Naive thymus-derived CD4-positive, alpha-beta T cell (primary cell): ENCODE results near the gene MAP3K12. TPM values are rescaled to one million over a fixed set of nuclear protein-coding genes. Genes with fewer than 3 reads are reported as not detected.
"Not testable (repeated sequence)": the region's sequence is repeated elsewhere in the genome, so short reads cannot be mapped to it uniquely, and the experiment has no call there.

Source experiments
- ATAC-seq: fragments of 150-1000 bp; cut with Tn5 transposase; 2 replicates; pipeline ENCODE4 v1.10.0; 2021; ENCODE audit warnings: mild to moderate bottlenecking, moderate library complexity
- CTCF ChIA-PET: fragments of 350-600 bp; sonication (Branson Sonifier 250); formaldehyde crosslinking; loops from one replicate; lab custom pipeline; 2021; ENCODE audit warnings: antibody characterized with exemption; lab: Charles Lee
- POLR2A ChIA-PET: fragments of 350-600 bp; sonication (Branson Sonifier 250); formaldehyde crosslinking; loops from one replicate; lab custom pipeline; 2021; ENCODE audit warnings: antibody characterized with exemption, inconsistent platforms; lab: Charles Lee
- DNase-seq, 9 donors: peaks; one replicate each; pipeline versions ENCODE4 v3.0.0 to v3.0.0-alpha.2; 2020 to 2022; ENCODE audit warnings: mixed read lengths in 1 of 9
- H3K27ac ChIP-seq: one replicate; pipeline ENCODE4 v1.7.0; 2013; ENCODE audit warnings: mild to moderate bottlenecking, low read depth, low read length, moderate library complexity
- H3K27me3 ChIP-seq, 2 donors: one replicate each; pipeline ENCODE4 v1.7.0; 2013; ENCODE audit warnings: low read length in 2 of 2, mild to moderate bottlenecking in 2 of 2, moderate library complexity in 2 of 2; ENCODE audit not compliant: control insufficient read depth in 2 of 2, insufficient read depth in 2 of 2
- H3K36me3 ChIP-seq, 3 experiments: 1 replicate in 2 of 3; 2 replicates in 1 of 3; pipeline ENCODE4 v1.7.0; 2013; ENCODE audit warnings: low read length in 3 of 3, mild to moderate bottlenecking in 3 of 3, moderate library complexity in 1 of 3; ENCODE audit not compliant: insufficient read depth in 3 of 3, control insufficient read depth in 2 of 3
- H3K4me1 ChIP-seq, 2 donors: one replicate each; pipeline ENCODE4 v1.7.0; 2013; ENCODE audit warnings: low read length in 2 of 2, mild to moderate bottlenecking in 2 of 2, moderate library complexity in 1 of 2; ENCODE audit not compliant: control insufficient read depth in 2 of 2, insufficient read depth in 2 of 2
- H3K4me3 ChIP-seq: 2 replicates; pipeline ENCODE4 v1.7.0; 2013; ENCODE audit warnings: mild to moderate bottlenecking, low read length
- H3K9me3 ChIP-seq, 3 experiments: 1 replicate in 2 of 3; 2 replicates in 1 of 3; pipeline ENCODE4 v1.7.0; 2013; ENCODE audit warnings: low read length in 3 of 3; ENCODE audit not compliant: control insufficient read depth in 2 of 3
- H3K27ac Mint-ChIP-seq, 9 donors: one replicate each; pipeline ENCODE4 v1.8.0; 2020 to 2022; ENCODE audit warnings: mixed read lengths in 9 of 9, mild to moderate bottlenecking in 8 of 9, moderate library complexity in 5 of 9, inconsistent platforms in 2 of 9
- H3K27me3 Mint-ChIP-seq, 5 donors: one replicate each; pipeline ENCODE4 v1.8.0; 2021 to 2022; ENCODE audit warnings: mixed read lengths in 5 of 5, mild to moderate bottlenecking in 1 of 5
- H3K36me3 Mint-ChIP-seq, 5 donors: one replicate each; pipeline ENCODE4 v1.8.0; 2020 to 2022; ENCODE audit warnings: mixed read lengths in 5 of 5, mild to moderate bottlenecking in 3 of 5, inconsistent platforms in 1 of 5
- H3K4me1 Mint-ChIP-seq, 7 donors: one replicate each; pipeline ENCODE4 v1.8.0; 2020 to 2022; ENCODE audit warnings: mixed read lengths in 7 of 7, mild to moderate bottlenecking in 3 of 7, inconsistent platforms in 1 of 7
- H3K4me3 Mint-ChIP-seq, 10 donors: one replicate each; pipeline ENCODE4 v1.8.0; 2020 to 2022; ENCODE audit warnings: mild to moderate bottlenecking in 10 of 10, mixed read lengths in 10 of 10, moderate library complexity in 6 of 10, inconsistent platforms in 2 of 10
- H3K9me3 Mint-ChIP-seq, 11 donors: one replicate each; pipeline ENCODE4 v1.8.0; 2020 to 2022; ENCODE audit warnings: mixed read lengths in 11 of 11, mild to moderate bottlenecking in 4 of 11, inconsistent platforms in 1 of 11, moderate library complexity in 1 of 11
- intact Hi-C, 2 donors: fragments of 100-400 bp; cut with micrococcal nuclease; formaldehyde crosslinking; loops; one replicate each; pipeline ENCODE4 v1.15.1; 2023
- polyA plus RNA-seq, 2 donors: library from polyadenylated mRNA; unstranded; fragments of 300-500 nt; fragmentation: Illumina TruSeq; gene quantifications; one replicate each; pipeline ENCODE4 v1.2.3, GENCODE V29; 2021
- total RNA-seq, 6 experiments: library from RNA in 5 of 6; stranded (reverse) in 5 of 6; gene quantifications; 1 replicate in 5 of 6; 2 replicates in 1 of 6; pipeline ENCODE4 v1.2.3 and lab custom pipeline; 2021 to 2026

Gene MAP3K12, protein sequence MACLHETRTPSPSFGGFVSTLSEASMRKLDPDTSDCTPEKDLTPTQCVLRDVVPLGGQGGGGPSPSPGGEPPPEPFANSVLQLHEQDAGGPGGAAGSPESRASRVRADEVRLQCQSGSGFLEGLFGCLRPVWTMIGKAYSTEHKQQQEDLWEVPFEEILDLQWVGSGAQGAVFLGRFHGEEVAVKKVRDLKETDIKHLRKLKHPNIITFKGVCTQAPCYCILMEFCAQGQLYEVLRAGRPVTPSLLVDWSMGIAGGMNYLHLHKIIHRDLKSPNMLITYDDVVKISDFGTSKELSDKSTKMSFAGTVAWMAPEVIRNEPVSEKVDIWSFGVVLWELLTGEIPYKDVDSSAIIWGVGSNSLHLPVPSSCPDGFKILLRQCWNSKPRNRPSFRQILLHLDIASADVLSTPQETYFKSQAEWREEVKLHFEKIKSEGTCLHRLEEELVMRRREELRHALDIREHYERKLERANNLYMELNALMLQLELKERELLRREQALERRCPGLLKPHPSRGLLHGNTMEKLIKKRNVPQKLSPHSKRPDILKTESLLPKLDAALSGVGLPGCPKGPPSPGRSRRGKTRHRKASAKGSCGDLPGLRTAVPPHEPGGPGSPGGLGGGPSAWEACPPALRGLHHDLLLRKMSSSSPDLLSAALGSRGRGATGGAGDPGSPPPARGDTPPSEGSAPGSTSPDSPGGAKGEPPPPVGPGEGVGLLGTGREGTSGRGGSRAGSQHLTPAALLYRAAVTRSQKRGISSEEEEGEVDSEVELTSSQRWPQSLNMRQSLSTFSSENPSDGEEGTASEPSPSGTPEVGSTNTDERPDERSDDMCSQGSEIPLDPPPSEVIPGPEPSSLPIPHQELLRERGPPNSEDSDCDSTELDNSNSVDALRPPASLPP
- total RNA-seq, result 10 to 100 TPM; 21.8 to 29.7 (median 23.0) TPM
- 1 to 10 TPM; 4.9 to 6.6 TPM for polyA plus RNA-seq
- 44.0 reads per million, percentile 68 among the genes with 10 or more reads in this experiment for total RNA-seq (lab: John Stamatoyannopoulos, UW)

DNA sequence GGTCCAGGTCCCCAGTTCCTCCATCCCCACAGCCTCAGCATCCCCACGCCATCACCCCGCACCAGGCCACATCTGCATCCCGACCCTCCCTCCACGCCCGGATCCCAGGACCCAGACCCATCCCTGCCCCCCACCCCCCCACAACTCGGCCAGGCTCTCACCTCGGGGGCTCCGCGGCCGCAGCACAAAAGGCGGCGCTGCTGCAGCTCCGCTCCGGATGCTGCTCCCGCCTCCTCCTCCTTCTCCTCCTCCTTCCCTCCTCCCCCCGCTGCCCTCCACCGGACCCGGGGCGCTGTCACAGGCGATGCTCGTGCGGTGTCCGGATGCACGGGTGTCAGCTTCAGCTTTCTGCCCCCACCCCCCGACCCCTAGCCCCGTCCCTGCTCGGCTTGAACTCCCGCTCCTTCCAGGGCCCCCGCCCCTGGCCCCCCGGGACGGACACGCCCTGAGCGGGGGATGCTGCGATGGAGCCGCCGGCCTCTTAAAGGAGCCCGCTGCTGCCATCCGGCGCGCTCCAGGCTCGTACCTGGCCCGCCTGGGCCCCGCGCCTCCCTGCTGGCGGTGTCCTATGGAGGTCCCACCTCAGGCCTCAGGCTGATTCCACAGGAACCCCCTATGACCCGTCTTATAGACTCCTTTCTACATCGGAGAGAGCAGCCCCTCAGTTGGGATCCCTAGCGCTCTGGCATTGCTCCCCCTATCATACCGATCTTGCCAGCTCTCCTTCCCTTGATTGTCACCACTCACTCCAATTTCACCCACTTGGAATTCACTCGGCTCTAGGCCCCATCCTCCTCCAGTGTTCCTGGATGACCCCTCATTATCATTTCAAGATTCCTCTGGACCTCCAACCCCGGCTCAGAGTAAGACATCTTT is at the start of gene MAP3K12:
MAP3K12 (minus strand) TSS at position 193 of the 876 bp plus-strand sequence. CDS start 12,067 bp downstream, outside the sequence.
- ChIA-PET CTCF (interaction anchor here (0.9 to 1.6 kb wide), 4 partner anchors 9 to 48 kb away, joined by 3 to 8 read pairs (median 6); no protein-coding TSS in a partner anchor), POLR2A (interaction anchor here (0.6 to 5.9 kb wide), 16 partner anchors 8 to 340 kb away, joined by 3 to 47 read pairs (median 6); partner anchors contain the start of genes PFDN5, PRR13 and SP1)
- Mint-ChIP-seq H3K27me3 (no peaks in the 10 kb centered on the region), H3K27ac (peak within 1 kb of the TSS; percentile 87 to 100 (median 97)), H3K36me3 (peaks cover 0 to 5% (median 0%) of the 10 kb centered on the region in 5 donors), H3K9me3 (no peaks in the 10 kb centered on the region), H3K4me3 (peak within 1 kb of the TSS; percentile 86 to 96 (median 92)), H3K4me1 (peaks cover 15 to 61% (median 46%) of the 10 kb centered on the region in 7 donors)
- intact Hi-C loops, result loop anchor here (1.0 to 10.0 kb wide), 13 partner anchors 9 to 781 kb away; partner anchors contain the start of genes AAAS (in 1 of the 2), ATF7 (in 1 of the 2), ATP5MC2 (in 1 of the 2) and CALCOCO1 (in 1 of the 2)
- ATAC-seq (no peak), DNase-seq (peak; percentile 43 to 77 (median 61))
- no peaks in the 10 kb centered on the region for H3K27me3 ChIP-seq
- H3K27ac ChIP-seq, result peak within 1 kb of the TSS; percentile 98
- H3K4me1 ChIP-seq, result peaks cover 27% of the 10 kb centered on the region in 2 donors
- H3K36me3 ChIP-seq, result peaks cover 0 to 14% (median 0%) of the 10 kb centered on the region in 3 experiments
- no peaks in the 10 kb centered on the region for H3K9me3 ChIP-seq
- H3K4me3 ChIP-seq, result peak within 1 kb of the TSS; percentile 84

DNA sequence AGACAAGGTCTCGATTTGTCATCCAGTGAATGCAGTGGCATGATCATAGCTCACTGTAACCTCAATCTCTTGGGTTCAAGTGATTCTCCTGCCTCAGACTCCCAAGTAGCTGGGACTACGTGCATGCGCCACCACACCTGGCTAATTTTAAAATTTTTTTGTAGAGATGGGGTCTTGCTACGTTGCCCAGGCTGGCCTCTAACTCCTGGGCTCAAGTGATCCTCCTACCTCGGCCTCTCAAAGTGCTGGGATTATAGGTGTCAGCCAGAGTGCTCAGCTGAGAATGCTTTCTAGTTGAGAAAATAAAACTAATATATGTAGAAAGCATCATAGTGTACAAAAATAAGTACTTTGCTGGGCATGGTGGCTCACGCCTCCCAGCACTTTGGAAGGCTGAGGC is 49.1 kb upstream of the MAP3K12 start:
- ATAC-seq, H3K9me3 ChIP-seq, H3K27me3 Mint-ChIP-seq, DNase-seq, H3K4me3 Mint-ChIP-seq, H3K4me1 ChIP-seq, POLR2A ChIA-PET, H3K4me3 ChIP-seq, H3K27me3 ChIP-seq, H3K27ac ChIP-seq, H3K27ac Mint-ChIP-seq, H3K9me3 Mint-ChIP-seq, intact Hi-C loops: not testable (repeated sequence)
- Mint-ChIP-seq H3K4me1 (peaks cover 11 to 45% (median 34%) of the 10 kb centered on the region in 7 donors), H3K36me3 (peaks cover 0 to 27% (median 7%) of the 10 kb centered on the region in 5 donors)
- CTCF ChIA-PET, result interaction anchor here (0.6 to 1.5 kb wide), 4 partner anchors 114 to 563 kb away, joined by 3 to 5 read pairs (median 4); partner anchors contain the start of gene ATP5MC2
- H3K36me3 ChIP-seq, result peaks cover 0 to 24% (median 4%) of the 10 kb centered on the region in 3 experiments

DNA sequence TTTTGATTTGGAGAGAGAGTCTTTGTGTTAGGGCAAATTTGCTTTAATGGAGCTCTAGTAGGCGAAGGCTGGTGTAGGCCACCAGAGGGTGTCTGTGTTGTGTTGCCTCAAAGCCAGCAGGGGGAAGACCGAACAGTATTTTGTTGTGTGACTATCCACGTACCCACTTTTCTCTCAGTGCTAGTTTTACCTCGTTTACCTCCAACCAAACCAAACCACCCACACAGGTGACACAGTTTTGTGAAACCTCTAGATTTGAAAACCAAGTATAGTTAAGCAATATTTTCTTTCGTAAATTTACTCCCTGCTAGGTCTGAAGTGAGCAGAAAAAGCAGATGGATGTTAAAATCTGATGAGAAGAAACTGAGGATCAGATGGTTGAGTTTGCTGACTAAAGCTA is 44.3 kb upstream of the MAP3K12 start:
- ChIA-PET CTCF (interaction anchor here (0.7 to 4.8 kb wide), 10 partner anchors 21 to 203 kb away, joined by 3 to 37 read pairs (median 5); partner anchors contain the start of gene ATP5MC2), POLR2A (interaction anchor here (0.6 to 2.2 kb wide), 2 partner anchors 14 to 133 kb away, joined by 3 to 9 read pairs; partner anchors contain the start of gene ATP5MC2)
- H3K4me1 ChIP-seq, result peaks cover 0 to 7% of the 10 kb centered on the region in 2 donors
- DNase-seq (peak in 8 of 9 donors; percentile 37 to 78 (median 64)), ATAC-seq (peak; percentile 94)
- peaks cover 4 to 35% (median 9%) of the 10 kb centered on the region in 3 experiments for H3K36me3 ChIP-seq
- H3K27me3 Mint-ChIP-seq, result no peaks in the 10 kb centered on the region
- intact Hi-C loops, result loop anchor here (1.0 to 2.0 kb wide), 4 partner anchors 83 to 203 kb away; partner anchors contain the start of genes ATF7 (in 2 of the 2) and ATP5MC2 (in 2 of the 2)
- H3K27ac Mint-ChIP-seq, result peak overlapping the region; percentile 51 to 88 (median 76)
- H3K4me3 ChIP-seq, result no peak overlapping the region
- H3K4me1 Mint-ChIP-seq, result peaks cover 0 to 25% (median 18%) of the 10 kb centered on the region in 7 donors
- H3K9me3 Mint-ChIP-seq, result no peaks in the 10 kb centered on the region
- peak overlapping the region; percentile 26 for H3K27ac ChIP-seq
- peak overlapping the region in 5 of 10 donors; percentile 5 to 52 (median 33) for H3K4me3 Mint-ChIP-seq
- peaks cover 3 to 12% (median 9%) of the 10 kb centered on the region in 5 donors for H3K36me3 Mint-ChIP-seq
- H3K9me3 ChIP-seq, result no peaks in the 10 kb centered on the region
- no peaks in the 10 kb centered on the region for H3K27me3 ChIP-seq

DNA sequence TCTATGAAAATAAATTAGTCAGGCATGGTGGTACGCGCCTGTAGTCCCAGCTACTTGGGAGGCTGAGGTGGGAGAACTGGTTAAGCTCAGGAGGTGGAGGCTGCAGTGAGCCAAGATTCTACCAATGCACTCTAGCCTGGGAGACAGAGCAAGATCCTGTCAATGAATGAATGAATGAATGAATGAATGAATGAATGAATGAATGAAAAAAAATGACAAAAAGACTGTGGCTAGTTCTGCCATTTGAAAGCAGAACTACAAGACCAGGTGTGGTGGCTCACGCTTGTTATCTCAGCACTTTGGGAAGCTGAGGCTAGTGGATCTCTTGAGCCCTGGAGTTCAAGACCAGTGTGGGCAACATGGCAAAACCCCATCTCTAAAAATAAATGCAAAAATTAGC is 40.3 kb upstream of the MAP3K12 start:
- DNase-seq (no peak), ATAC-seq (no peak)
- H3K36me3 ChIP-seq, result peaks cover 11 to 63% (median 13%) of the 10 kb centered on the region in 3 experiments
- H3K36me3 Mint-ChIP-seq, result peaks cover 7 to 40% (median 16%) of the 10 kb centered on the region in 5 donors
- peaks cover 0 to 7% of the 10 kb centered on the region in 2 donors for H3K4me1 ChIP-seq
- no peak overlapping the region for H3K27ac ChIP-seq
- no peaks in the 10 kb centered on the region for H3K9me3 ChIP-seq
- ChIA-PET CTCF (no interaction called here), POLR2A (no interaction called here)
- no peaks in the 10 kb centered on the region for H3K27me3 Mint-ChIP-seq
- intact Hi-C loops, result no loop called here
- no peaks in the 10 kb centered on the region for H3K9me3 Mint-ChIP-seq
- H3K27ac Mint-ChIP-seq, result no peak overlapping the region
- no peak overlapping the region for H3K4me3 Mint-ChIP-seq
- H3K4me1 Mint-ChIP-seq, result peaks cover 0 to 13% (median 12%) of the 10 kb centered on the region in 7 donors
- H3K4me3 ChIP-seq, result no peak overlapping the region
- H3K27me3 ChIP-seq, result no peaks in the 10 kb centered on the region

DNA sequence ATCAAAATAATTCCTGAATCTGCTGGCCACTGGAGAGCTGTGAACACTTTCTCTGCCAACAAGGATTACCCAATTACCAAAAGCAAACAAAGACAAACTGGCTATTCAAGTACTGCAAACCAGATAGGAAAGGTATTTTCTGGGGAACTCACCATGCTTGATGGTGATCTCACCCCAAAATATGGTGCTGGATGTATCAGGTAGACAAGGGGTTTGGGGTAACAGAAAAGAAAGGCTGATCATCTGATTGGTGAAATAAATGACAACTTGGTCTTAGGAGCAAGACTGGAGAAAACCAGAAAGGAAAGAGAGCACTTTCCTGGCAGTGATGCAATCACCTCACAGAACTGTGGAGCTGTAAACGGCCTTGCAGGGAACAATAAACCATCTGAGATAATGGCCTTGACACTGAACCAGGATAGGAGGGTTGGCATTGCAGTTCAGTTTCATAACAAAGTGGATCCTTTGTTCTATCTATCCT is 39.0 kb upstream of the MAP3K12 start:
- intact Hi-C loops, result no loop called here
- Histone ChIP-seq H3K27ac (no peak overlapping the region), H3K36me3 (peaks cover 16 to 76% (median 21%) of the 10 kb centered on the region in 3 experiments), H3K4me3 (no peak overlapping the region), H3K4me1 (no peaks in the 10 kb centered on the region), H3K9me3 (no peaks in the 10 kb centered on the region), H3K27me3 (no peaks in the 10 kb centered on the region)
- ChIA-PET POLR2A (no interaction called here), CTCF (interaction anchor here (0.9 kb wide), 1 partner anchor 138 kb away, joined by 4 read pairs; the partner anchor contains the start of gene ATP5MC2)
- no peak overlapping the region for H3K4me3 Mint-ChIP-seq
- peaks cover 11 to 48% (median 18%) of the 10 kb centered on the region in 5 donors for H3K36me3 Mint-ChIP-seq
- ATAC-seq, result no peak
- no peaks in the 10 kb centered on the region for H3K27me3 Mint-ChIP-seq
- H3K27ac Mint-ChIP-seq, result no peak overlapping the region
- no peak for DNase-seq
- H3K9me3 Mint-ChIP-seq, result no peaks in the 10 kb centered on the region
- peaks cover 0 to 3% (median under 1%) of the 10 kb centered on the region in 7 donors for H3K4me1 Mint-ChIP-seq
